OCI-LY1 (cell line): ENCODE measurements around the gene OR6B1.

ENCODE experiments used
- EZH2 ChIP-seq: fragments of 200-600 bp; sonication (generic), shearing (Covaris generic); IDR thresholded peaks from 2 replicates; pipeline ENCODE4 v1.8.0; 2017; ENCODE audit warnings: borderline replicate concordance, mixed run types, mild to moderate bottlenecking, antibody characterized with exemption, low read length, moderate library complexity, mixed read lengths
- TF ChIP-seq, protein P1 (sequence below): fragments of 200-600 bp; sonication (generic), shearing (Covaris generic); IDR thresholded peaks from 2 replicates; pipeline ENCODE4 v1.5.1; 2017; ENCODE audit warnings: mild to moderate bottlenecking, antibody characterized with exemption, low read length, moderate library complexity, mixed read lengths

DNA sequence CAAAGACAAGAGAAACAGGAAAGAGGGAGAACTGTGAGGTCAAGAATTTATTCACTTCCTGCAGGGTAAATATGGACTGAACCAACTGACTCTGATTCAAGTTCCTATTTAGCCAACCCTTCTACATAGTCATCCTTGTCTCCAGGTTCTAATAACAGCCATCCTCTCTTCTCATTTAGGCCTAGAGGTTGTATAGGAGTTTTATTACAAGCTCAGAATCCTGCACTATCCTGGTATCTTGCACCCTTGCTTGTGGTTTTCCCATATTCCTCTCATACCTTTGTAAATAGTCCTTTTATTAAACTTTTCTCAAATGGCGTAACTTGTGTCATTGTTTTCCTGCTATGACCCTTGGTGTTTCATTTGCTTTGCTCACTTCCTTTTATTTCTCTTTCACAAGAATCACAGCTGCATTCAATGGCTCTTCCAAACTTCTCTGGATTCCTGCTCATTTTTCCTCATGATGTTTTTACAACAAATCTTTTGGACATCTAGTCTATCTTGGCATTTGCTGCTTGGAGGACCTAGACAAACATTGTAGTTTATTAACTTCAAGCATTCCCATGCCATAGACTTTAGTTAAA is 36.3 kb downstream of the OR6B1 start:
- TF ChIP-seq, protein P1, sequence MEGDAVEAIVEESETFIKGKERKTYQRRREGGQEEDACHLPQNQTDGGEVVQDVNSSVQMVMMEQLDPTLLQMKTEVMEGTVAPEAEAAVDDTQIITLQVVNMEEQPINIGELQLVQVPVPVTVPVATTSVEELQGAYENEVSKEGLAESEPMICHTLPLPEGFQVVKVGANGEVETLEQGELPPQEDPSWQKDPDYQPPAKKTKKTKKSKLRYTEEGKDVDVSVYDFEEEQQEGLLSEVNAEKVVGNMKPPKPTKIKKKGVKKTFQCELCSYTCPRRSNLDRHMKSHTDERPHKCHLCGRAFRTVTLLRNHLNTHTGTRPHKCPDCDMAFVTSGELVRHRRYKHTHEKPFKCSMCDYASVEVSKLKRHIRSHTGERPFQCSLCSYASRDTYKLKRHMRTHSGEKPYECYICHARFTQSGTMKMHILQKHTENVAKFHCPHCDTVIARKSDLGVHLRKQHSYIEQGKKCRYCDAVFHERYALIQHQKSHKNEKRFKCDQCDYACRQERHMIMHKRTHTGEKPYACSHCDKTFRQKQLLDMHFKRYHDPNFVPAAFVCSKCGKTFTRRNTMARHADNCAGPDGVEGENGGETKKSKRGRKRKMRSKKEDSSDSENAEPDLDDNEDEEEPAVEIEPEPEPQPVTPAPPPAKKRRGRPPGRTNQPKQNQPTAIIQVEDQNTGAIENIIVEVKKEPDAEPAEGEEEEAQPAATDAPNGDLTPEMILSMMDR, result no peak
- no peak for TF ChIP-seq EZH2
